Measurements from ENCODE around the gene ATXN7L3.

Gene ATXN7L3

GRCh38 chr17:44213403-44214229 lies 13.9 kb upstream of the ATXN7L3 start:
- peaks cover 10 to 11% of the 10 kb centered on the region in 2 experiments for H3K4me1 ChIP-seq (ENCODE audit: control insufficient read depth in 1 of 2, insufficient read depth in 2 of 2, low read length in 2 of 2)
- H3K79me2 ChIP-seq (ENCODE audit: control insufficient read depth, insufficient read depth, low read length, poor library complexity): peaks cover 7% of the 10 kb centered on the region
- H3K9ac ChIP-seq (ENCODE audit: low read length): no peak overlapping the region

DNA sequence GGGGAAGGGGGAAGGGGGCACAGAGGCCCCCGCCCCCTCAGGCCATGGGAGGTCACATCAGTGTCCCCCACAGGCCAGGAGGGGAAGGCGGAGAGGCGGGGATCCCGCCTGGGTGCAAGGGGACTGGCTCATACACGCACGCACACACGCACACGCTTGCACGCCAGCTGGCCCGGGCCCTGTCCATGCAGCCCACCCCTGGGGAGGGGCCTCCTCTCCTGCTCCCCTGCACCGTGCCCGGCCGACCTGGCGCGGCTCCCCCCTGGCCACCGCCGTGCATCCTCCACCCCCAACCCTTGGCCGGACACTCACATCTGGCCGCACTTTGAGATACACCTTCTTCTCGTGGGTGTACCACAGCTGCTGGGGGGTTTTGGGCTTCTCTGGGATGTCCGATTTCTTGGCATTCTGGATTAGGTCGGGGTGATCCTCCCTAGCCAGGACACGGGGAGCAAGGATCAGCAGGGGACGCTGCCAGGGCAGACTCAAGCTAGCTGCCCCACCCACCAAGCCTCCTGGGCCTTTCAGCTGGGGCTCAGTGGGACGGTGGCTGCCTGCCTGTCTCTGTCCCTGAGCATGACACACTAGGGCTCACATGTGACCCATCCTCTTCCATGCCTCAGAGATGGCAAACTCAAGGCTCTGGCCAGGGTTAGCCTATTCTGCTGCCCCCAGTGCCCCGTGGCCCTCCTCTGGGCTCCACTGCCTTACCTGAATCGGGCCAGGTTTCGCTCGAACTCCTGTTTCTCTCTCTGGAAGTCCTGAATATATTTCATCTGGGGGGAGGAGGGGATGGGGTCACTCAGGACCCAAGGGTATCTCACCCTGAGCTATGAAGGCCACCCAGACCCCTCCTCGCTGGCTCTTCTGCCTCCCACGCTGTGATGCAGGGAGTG lies 13.1 kb upstream of the ATXN7L3 start:
- Histone ChIP-seq H3K9ac (ENCODE audit: low read length) (no peak overlapping the region), H3K36me3 (ENCODE audit: control insufficient read depth in 1 of 2, insufficient read depth in 2 of 2, low read length in 2 of 2) (peaks cover 75 to 86% of the 10 kb centered on the region in 2 experiments), H3K23ac (ENCODE audit: low read length) (no peak overlapping the region), H3K79me1 (ENCODE audit: low read length) (no peaks in the 10 kb centered on the region), H3K79me2 (ENCODE audit: control insufficient read depth, insufficient read depth, low read length, poor library complexity) (peaks cover 2% of the 10 kb centered on the region), H3K27me3 (ENCODE audit: insufficient read depth, low read length) (no peaks in the 10 kb centered on the region), H3K4me2 (ENCODE audit: low read length) (no peak overlapping the region), H2BK120ac (ENCODE audit: insufficient read depth, low read length, poor library complexity) (no peak overlapping the region), H2BK5ac (ENCODE audit: low read depth, low read length, poor library complexity) (no peak overlapping the region), H3K4me3 (ENCODE audit: low read depth, low read length) (no peak overlapping the region), H2BK12ac (ENCODE audit: low read length) (no peak overlapping the region), H4K12ac (ENCODE audit: low read depth, low read length) (no peak overlapping the region), H3K27ac (ENCODE audit: low read depth, low read length) (no peak overlapping the region), H2AK5ac (ENCODE audit: low read length) (no peak overlapping the region), H3K4me1 (ENCODE audit: control insufficient read depth in 1 of 2, insufficient read depth in 2 of 2, low read length in 2 of 2) (peaks cover 6 to 8% of the 10 kb centered on the region in 2 experiments), H4K8ac (ENCODE audit: low read depth, low read length) (no peak overlapping the region), H3K18ac (ENCODE audit: low read length) (no peak overlapping the region), H4K91ac (ENCODE audit: low read depth, low read length) (no peak overlapping the region), H3K14ac (ENCODE audit: low read length) (no peak overlapping the region), H3K9me3 (ENCODE audit: insufficient read depth, low read depth, low read length) (no peaks in the 10 kb centered on the region), H3K4ac (ENCODE audit: low read depth, low read length) (no peak overlapping the region), H2AFZ (ENCODE audit: insufficient read depth, low read length, poor library complexity) (no peak overlapping the region)
- no CpG with 5 or more reads among the region's 31 CpGs for WGBS (ENCODE audit: extremely low coverage, insufficient coverage, insufficient read length)
- no peak for DNase-seq

More at GRCh38 chr17:44213403-44214229, 13.9 kb upstream of the ATXN7L3 start:
- Histone ChIP-seq H3K23ac (ENCODE audit: low read length) (no peak overlapping the region), H3K27ac (ENCODE audit: low read depth, low read length) (no peak overlapping the region), H2BK12ac (ENCODE audit: low read length) (no peak overlapping the region), H3K4me3 (ENCODE audit: low read depth, low read length) (no peak overlapping the region), H3K27me3 (ENCODE audit: insufficient read depth, low read length) (no peaks in the 10 kb centered on the region), H2BK120ac (ENCODE audit: insufficient read depth, low read length, poor library complexity) (no peak overlapping the region), H2BK5ac (ENCODE audit: low read depth, low read length, poor library complexity) (no peak overlapping the region), H4K12ac (ENCODE audit: low read depth, low read length) (no peak overlapping the region), H3K79me1 (ENCODE audit: low read length) (peaks cover 4% of the 10 kb centered on the region), H3K18ac (ENCODE audit: low read length) (no peak overlapping the region), H3K14ac (ENCODE audit: low read length) (no peak overlapping the region), H3K4ac (ENCODE audit: low read depth, low read length) (no peak overlapping the region), H3K36me3 (ENCODE audit: control insufficient read depth in 1 of 2, insufficient read depth in 2 of 2, low read length in 2 of 2) (peaks cover 68 to 80% of the 10 kb centered on the region in 2 experiments), H4K91ac (ENCODE audit: low read depth, low read length) (no peak overlapping the region), H3K9me3 (ENCODE audit: insufficient read depth, low read depth, low read length) (no peaks in the 10 kb centered on the region), H2AFZ (ENCODE audit: insufficient read depth, low read length, poor library complexity) (no peak overlapping the region), H2AK5ac (ENCODE audit: low read length) (no peak overlapping the region), H4K8ac (ENCODE audit: low read depth, low read length) (no peak overlapping the region), H3K4me2 (ENCODE audit: low read length) (no peak overlapping the region)
- WGBS (ENCODE audit: extremely low coverage, insufficient coverage, insufficient read length): no CpG with 5 or more reads among the region's 15 CpGs
- no peak for DNase-seq

DNA sequence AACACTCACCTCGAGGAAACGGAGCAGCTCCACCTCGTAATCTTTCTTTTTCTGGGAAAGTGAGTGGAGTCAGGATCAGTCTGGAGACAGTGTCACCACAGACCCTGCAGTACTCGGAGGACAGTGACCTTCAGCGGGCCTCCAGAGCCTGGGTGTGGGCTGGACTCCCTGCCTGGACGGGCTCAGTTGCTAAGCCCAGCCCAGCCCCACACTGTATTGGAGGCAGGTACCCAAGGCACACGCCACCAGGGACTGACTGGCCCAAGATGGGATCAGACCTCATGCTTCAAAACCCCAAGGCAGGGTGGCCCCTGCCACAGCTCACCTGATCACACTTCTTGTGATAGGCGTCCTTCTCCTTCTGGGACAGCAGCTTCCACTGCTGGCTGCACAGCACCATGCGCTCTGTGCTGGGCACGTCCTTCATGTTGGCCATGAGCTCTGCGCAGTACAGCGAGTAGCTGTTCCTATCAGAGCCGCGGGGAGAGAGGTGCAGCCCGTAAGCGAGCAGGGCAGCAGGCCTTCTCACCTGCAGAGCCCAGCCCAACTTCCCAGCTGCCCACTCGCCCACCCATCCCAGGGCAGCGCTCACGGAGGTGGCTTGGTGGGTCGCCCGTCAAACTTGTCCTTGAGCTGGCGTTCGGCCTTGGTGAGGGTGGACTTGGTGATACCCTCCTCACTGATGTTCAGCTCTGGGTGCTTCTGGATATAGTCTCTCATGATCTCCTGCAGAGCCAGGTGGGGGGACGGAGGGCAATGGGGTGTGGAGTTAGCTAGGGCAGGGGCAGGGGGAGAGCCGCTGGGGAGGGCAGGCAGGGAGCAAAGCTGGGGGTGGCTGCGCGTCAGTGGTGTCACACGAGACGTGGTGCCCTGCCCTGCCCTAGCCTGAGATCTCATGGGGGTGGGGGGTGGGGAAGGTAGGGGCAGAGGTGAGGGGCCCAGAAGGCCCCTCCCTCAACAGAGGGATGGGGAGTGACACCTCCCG lies 11.9 kb upstream of the ATXN7L3 start:
- Histone ChIP-seq H2BK5ac (ENCODE audit: low read depth, low read length, poor library complexity) (no peak overlapping the region), H2BK120ac (ENCODE audit: insufficient read depth, low read length, poor library complexity) (no peak overlapping the region), H3K36me3 (ENCODE audit: control insufficient read depth in 1 of 2, insufficient read depth in 2 of 2, low read length in 2 of 2) (peaks cover 84 to 86% of the 10 kb centered on the region in 2 experiments), H2BK12ac (ENCODE audit: low read length) (no peak overlapping the region), H3K23ac (ENCODE audit: low read length) (no peak overlapping the region), H3K79me2 (ENCODE audit: control insufficient read depth, insufficient read depth, low read length, poor library complexity) (no peaks in the 10 kb centered on the region), H3K27me3 (ENCODE audit: insufficient read depth, low read length) (no peaks in the 10 kb centered on the region), H3K4ac (ENCODE audit: low read depth, low read length) (no peak overlapping the region), H4K91ac (ENCODE audit: low read depth, low read length) (no peak overlapping the region), H3K4me3 (ENCODE audit: low read depth, low read length) (no peak overlapping the region), H3K4me2 (ENCODE audit: low read length) (no peak overlapping the region), H3K9me3 (ENCODE audit: insufficient read depth, low read depth, low read length) (no peaks in the 10 kb centered on the region), H3K14ac (ENCODE audit: low read length) (no peak overlapping the region), H3K4me1 (ENCODE audit: control insufficient read depth in 1 of 2, insufficient read depth in 2 of 2, low read length in 2 of 2) (peaks cover 3 to 4% of the 10 kb centered on the region in 2 experiments), H3K27ac (ENCODE audit: low read depth, low read length) (no peak overlapping the region), H4K8ac (ENCODE audit: low read depth, low read length) (no peak overlapping the region), H3K79me1 (ENCODE audit: low read length) (no peaks in the 10 kb centered on the region), H2AK5ac (ENCODE audit: low read length) (no peak overlapping the region), H3K18ac (ENCODE audit: low read length) (no peak overlapping the region), H2AFZ (ENCODE audit: insufficient read depth, low read length, poor library complexity) (no peak overlapping the region), H4K12ac (ENCODE audit: low read depth, low read length) (no peak overlapping the region), H3K9ac (ENCODE audit: low read length) (no peak overlapping the region)
- DNase-seq: no peak
- no CpG with 5 or more reads among the region's 30 CpGs for WGBS (ENCODE audit: extremely low coverage, insufficient coverage, insufficient read length)
